GM21367 (cell line): ENCODE measurements around the gene G3BP1.
"Not testable (repeated sequence)": the region's sequence is repeated elsewhere in the genome, so short reads cannot be mapped to it uniquely, and the experiment has no call there.

Source experiments
- ATAC-seq: cut with Tn5 transposase; IDR thresholded peaks from one replicate; pipeline ENCODE4 v1.9.1; 2021; ENCODE audit not compliant: unreplicated experiment

Gene G3BP1

DNA sequence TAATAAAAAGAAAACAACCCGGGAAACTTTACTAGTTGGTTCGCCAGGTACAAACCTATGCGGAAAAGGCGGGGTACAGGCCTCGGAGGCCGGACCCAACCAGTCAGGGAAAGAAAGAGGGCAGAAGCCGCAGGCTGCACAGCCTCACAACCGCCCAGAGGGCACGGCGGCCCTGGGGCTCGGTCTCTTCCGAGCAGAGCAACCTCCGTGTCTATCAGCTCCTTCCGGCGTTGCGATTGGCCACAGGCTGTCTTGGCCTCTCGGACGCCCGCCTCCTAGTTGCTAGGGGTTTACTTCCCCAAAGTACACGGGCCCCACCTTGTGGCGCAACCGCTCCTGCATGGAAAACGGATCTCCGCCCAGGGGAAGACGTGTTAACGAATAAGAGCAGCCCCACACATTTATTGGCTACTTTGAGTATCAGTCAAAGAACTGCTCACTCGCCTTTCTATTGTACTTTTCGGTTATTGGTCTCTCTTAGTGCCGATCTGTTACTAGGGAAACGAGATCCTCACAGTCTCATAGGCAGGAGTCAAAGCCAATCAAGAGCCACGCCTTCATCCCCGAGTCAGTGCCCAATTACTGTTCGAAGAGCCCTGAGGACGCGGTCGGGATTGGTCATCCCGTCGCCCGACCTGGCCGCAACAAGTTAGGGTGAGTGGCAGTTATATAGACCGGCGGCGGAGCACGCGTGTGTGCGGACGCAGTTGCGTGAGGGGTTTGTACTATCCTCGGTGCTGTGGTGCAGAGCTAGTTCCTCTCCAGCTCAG lies at the start of gene G3BP1:
G3BP1 (plus strand) TSS at position 696 of the 770 bp plus-strand sequence. CDS start 14,667 bp downstream, outside the sequence.
- ATAC-seq, result peak; percentile 83

DNA sequence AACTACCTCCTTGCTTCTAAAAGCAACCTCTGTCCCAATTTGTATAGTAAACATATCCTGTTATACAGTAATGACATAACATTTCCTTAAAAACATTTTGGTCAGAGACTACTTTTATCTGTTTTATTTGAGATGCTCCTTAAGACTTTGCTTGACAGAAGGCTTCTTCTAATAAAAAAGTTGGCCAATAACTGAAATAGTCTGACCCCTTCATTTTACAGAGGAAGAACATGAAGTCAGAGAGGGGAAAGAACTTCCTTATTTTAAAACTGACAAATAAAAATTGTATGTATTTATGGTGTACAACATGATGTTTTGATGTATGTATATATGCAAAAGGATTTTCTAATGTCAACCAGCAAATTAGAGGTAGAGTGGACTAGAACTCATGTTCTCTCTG lies 49.2 kb upstream of the G3BP1 start:
- no peak for ATAC-seq

DNA sequence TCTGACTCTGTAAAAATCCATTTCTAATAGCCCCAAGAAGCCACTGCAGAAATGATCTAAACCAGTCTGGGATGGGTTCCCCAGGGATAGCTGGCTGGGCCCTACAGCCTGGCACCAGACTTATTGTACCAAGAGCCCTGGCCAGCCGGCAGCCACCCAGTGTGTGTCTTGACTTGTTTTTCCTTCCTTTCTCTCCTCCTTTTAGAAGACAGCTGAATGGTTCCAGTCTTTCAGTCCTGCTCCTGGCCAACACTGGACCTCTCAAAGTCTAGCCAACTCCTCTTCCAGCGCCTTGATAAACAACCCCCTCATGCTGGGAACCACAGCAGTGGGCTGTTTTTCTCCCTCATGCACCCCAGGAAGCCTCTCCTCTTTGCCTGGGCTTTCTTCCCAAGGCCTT lies 47.4 kb upstream of the G3BP1 start:
- no peak for ATAC-seq

DNA sequence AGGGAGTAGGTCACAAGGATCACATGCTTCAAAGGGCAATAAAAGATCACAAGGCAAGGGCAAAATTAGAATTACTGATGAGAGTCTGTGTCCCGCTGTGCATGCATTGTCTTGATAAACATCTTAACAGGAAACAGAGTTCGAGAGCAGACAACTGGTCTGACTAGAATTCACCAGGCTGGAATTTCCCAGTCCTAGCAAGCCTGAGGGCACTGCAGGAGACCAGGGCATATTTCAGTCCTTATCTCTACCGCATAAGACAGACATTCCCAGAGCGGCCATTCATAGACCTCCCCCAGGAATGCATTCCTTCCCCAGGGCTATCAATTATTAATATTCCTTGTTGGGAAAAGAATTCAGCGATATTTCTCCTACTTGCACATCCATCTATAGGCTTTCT lies 42.2 kb upstream of the G3BP1 start:
- not testable (repeated sequence) for ATAC-seq

DNA sequence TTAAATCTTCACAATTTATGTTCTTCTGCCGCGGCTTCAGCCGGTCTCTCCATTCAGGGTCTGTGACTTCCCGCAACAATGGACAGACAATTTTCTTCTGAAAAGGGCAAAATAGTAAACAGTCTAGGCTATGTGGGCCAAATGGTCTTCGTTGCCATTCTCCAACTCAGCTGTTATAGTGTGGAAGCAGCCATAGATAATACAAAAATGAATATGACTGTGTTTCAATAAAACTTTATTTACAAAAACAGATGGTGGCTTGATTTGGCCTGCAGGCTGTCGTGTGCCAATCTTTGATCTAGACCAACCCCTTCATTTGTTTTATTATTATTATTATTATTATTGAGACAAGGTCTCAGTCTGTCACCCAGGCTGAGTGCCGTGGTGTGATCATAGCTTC lies 41.4 kb upstream of the G3BP1 start:
- ATAC-seq, result no peak

DNA sequence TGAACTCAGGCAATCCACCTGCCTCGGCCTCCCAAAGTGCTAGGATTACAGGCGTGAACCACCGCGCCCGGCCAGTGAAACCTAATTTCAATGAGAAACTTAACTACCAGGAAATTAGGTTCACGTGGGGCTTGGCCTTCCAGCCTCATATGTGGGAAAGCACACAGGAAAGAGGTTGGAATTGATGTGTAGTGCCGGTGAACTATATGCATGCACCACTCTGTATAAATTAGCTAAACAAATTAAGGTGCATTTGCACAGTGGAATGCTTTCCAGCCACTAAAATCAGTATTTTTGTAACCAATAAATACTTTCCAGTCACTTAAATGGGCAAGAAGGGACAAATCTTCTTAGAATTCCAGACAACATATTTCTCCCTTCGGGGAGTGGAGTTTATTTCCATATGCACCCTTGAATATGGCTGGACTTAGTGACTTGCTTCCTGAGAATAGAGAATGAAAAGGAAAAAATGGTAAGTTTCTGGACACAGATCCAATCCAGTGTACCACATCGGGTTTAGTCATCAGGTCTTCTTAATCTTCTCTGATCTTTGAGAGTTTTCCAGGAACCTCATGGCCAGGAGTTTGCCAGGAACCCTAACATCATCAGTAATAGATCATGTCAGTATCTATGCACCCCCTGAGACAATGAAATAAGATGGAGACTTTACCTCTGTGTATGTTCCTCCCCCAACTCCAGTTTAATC lies 38.2 kb upstream of the G3BP1 start:
- ATAC-seq, result no peak

DNA sequence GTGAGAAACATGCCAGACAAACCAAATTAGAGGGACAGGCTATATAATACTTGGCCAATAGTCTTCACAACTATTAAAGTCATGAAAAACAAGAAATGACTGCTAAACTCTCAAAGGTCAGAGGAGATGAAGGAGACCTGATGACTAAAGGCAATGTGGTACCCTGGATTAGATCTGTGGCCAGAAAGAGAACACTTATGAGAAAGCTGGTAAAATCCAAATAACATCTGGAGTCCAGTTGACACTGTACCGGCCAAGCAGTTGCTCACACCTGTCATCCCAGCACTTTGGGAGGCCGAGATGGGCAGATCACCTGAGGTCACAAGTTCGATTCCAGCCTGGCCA lies 37.7 kb upstream of the G3BP1 start:
- ATAC-seq, result no peak

DNA sequence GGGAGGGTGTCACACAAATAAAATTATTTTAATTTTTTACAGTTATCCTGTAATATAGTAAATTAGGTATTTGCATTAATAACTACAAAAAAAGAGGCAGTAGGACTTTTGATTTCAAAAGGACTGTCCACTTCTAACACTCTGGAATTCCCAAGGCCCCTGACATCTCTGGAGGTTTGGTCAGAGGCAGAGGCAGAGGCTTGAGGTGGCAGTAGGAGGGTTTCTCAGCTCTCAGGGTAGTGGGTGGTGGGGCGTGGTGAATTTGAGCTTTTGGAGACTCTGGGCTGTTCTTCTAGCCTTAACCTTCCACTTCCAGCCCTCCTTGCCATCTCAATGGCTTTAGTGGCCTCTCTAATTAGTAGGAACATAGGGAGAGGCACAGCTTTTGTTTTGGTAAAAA lies 36.1 kb upstream of the G3BP1 start:
- ATAC-seq, result no peak

DNA sequence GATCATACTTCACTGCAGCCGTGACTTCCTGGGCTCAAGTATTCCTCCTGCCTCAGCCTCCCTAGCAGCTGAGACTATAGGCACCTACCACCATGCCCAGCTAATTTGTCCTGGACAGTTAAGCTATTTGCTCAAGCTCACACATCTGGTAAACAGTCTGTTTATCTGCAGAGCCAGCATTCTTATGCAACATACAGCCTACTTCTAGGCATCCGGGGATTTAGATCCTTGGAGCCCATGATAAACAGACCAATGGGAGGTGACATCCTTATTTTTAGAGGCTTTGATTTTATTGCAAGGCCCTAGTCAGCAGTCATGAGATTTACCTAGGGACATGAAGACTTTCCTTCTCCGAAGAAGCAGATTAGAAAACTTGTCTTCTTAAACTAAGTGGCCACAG lies 34.3 kb upstream of the G3BP1 start:
- ATAC-seq, result no peak

DNA sequence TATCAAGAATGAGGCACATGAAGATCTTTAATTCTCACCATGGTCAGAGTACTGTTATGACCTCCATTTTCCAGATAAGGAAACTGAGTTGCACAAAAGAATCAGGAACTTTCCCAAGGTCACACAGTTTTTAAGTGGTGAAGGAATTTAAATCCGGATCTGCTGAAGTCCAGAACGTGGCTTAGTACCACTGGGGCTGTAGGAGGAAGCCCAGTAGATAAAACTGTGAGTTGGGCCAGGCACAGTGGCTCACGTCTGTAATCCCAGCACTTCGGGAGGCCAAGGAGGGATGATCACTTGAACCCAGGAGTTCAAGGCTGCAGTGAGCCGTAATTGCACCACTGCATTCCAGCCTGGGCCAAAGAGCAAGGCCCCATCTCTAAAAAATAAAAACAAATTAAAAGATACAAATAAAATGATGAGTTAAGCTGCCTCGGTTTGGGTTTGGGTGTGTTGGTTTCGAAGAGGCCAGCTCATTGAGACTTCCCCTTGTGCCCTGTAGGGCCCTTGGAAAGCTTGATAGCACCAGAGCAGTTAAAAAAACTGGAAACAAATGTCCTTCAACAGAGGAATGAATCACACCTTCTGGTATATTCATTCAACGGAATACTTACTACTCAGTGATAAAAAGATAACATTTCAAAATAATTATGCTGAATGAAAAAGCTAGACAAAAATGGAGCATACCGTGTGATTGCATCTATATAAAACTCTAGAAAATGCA lies 33.5 kb upstream of the G3BP1 start:
- no peak for ATAC-seq

DNA sequence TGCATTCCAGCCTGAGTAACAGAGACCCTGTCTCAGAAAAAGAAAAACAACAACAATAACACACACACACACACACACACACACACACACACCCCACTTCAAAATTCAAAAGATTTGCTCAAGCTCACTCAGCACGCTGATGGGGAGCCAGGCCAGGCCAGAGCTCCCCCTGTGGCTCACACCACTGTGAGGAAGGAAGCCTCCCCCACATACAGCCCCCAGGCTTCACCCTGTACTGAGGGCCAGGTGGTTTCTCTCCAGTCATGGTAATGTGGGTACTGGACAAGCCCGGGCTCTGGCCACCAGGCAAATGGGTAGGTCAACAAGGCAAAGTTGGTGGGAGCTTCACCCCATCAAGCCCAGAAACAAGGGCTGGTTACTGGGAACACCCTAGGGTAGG lies 32.4 kb upstream of the G3BP1 start:
- no peak for ATAC-seq

DNA sequence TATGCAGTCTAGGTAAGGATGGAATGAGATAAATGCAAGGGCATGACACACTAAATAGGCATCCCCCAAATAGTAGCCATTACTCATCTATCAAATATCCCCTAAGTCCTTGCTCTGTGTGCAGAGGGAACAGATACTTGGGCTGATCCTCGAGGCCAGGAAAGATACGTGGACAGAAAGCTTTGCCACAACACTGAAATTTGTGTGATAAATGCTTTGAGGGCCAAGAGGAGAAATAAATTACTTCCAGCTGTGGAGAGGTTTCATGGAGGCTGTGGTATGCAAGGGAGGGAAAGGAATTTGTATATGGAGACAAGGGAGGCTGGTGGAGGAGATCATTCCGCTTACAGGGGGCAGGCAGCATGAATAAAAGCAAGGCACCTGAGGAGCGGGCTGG lies 31.8 kb upstream of the G3BP1 start:
- no peak for ATAC-seq

DNA sequence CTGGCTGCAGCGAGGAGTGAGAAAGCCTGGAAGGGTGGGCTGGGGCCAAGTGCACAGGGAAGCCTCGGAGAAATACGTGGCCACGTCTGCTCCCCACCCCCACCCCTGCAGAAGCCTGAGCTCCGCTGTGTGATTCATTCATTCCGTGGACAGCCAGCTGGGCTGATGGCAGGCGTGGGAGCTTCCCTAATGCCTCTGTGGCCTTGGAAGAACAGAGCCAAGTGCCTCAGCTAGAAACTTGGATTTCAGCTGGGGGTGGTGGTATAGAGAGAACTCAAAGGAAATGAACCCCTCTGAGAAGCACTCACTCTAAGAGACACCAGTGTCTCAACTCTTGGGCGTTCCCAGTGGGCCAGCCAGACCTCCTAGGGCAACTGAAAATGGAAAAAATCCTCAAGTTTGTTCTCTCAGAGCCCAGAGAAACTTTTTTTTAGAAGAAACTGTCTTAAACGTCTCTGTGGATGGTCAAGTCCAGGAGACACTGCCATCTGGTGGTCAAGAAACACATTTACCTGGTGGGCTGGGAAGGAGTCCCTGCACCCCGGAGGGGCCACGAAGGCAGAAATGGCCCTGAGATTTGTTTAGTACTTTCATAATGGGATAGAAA lies 31.3 kb upstream of the G3BP1 start:
- ATAC-seq, result peak; percentile 61

DNA sequence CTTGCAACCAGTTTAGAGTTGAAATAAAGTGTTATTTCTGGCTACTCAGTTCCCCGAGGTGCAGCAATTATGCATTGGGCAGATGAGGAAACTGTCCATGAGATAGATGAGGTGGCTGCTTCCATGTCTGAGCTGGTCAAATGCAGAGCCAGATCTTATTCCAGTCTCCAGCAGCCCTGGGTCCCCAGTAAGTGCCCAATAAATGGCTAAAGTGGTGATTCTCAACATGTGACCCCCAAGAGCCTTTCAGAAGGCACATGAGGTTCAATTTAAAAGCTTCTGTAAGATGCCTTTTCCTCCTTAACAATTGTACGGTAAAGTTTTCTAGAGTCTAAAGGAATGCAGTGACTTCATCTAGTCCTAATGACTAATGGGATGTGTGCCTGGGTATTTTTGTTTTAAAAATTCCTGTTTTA lies 30.8 kb upstream of the G3BP1 start:
- ATAC-seq, result no peak

DNA sequence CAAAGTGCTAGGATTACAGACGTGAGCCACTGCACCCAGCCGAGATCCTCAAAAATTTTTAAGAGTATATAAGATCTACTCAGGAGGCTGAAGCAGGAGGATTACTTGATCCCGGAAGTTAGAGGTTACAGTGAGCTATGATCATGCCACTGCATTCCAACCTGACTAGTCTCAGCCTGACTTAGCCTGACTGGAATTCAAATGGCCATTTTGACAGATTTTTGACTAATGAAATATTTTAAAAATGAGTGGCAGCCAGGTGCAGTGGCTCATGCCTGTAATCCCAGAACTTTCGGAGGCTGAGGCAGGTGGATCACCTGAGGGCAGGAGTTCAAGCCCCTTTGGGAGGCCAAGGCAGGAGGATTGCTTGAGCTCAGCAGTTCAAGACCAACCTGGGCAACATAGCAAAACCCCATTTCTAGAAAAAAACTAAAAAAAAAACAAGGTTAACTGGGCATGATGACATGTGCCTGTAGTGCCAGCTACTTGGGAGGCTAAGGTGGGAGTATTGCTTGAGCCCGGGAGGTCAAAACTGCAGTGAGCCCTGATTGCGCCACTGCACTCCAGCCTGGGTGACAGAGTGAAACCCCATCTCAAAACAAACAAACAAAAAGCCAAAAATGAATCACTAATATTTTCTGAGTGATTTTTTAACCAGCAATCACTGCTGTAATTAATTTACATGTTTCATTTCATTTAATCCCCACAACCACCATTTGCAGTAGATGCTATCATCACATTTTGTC lies 29.9 kb upstream of the G3BP1 start:
- ATAC-seq, result no peak

DNA sequence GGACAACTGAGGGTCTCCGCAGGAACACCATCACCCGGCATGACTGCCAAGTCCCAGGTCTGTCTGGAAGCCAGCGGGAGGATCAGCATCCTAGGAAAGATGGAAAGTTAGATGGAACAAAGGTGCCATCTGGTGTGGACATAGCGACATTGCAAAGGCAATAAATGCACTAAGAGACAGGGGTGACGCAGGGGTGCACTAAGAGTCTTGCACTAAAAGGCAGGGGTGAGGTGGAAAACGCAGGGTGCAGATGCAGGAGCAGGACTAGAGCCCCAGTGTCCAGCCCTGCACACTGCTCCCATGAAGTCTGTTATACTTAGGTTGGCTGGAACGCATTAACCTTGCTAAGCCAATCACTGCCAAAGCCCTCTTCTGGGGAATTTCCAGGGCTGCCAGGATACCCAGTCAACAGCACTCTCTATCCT lies 28.9 kb upstream of the G3BP1 start:
- ATAC-seq, result no peak

DNA sequence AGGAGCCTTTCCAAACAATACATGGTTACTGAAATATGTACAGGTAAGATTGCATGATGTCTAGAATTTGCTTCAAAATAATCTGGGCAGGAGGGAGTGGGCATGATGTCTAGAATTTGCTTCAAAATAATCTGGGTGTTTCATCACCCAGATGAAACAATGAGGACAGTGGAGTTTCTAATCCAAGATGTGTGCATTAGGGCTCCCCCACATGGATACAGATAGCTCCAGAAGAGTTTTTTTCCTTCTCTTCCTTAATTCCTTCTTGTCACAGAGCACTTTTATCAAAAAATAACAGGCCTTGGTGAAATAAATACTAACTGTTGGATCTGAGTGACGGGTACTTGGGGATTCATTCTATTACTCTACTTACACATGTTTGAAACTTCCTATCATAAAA lies 28.2 kb upstream of the G3BP1 start:
- no peak for ATAC-seq

DNA sequence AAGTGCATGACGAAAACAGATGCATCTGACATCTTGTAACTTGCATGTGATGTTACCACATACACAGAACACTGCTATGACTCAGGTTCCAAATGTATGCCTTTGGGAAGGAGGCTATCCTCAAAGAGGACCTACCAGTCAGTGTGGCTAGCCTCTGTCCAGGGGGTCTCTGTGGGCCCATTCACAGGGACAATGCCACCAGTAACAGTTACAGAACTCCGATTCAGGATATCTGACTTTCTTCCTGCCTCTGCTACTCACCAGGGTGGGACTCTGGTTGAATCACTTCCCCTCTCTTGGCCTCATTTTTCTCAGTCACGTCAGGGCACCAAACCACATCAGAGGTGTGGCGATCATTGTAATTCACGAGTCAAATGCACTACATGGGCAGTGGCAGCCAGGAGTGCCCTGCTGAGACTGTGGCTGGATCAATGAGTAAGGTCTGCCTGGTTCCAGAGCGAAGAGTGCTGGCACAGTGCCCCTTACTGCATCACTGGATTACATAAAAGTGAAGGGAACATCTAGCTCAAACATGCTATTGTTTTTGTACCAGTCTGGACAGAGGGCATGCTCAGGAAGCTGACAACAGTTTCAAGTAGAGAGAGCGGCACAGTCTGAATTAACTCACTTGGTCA lies 26.6 kb upstream of the G3BP1 start:
- ATAC-seq, result peak; percentile 51

DNA sequence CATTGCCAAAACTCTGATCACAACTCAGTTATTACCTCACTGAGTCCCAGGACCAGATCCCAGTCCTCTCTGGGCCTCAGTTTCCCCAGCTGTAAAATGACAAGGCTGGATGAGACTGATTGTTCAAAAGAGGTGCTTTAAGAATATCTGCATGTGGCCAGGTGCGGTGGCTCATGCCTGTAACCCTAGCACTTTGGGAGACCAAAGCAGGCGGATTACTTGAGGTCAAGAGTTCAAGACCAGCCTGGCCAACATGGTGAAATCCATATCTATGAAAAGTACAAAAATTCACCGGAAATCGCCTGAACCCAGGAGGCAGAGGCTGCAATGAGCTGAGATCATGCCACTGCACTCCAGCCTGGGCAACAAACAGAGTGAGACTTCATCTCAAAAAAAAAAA lies 21.6 kb upstream of the G3BP1 start:
- ATAC-seq, result no peak

DNA sequence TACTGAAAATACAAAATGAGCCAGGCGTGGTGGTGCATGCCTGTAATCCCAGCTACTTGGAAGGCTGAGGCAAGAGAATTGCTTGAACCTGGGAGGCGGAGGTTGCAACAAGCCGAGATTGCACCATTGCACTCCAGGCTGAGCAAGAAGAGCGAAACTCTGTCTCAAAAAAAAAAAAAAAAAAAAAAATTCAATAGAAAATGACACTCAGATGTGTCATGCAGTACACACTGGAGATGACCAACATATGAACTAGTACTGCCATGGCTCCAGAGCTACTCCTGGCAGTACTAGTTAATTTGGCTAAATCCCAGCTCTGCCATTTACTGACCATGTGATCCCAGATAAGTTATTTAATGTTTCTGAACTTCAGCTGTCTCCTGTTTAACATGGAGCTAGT lies 20.7 kb upstream of the G3BP1 start:
- ATAC-seq, result no peak
